Measurements from ENCODE around the gene KCNQ4.

Gene KCNQ4

DNA sequence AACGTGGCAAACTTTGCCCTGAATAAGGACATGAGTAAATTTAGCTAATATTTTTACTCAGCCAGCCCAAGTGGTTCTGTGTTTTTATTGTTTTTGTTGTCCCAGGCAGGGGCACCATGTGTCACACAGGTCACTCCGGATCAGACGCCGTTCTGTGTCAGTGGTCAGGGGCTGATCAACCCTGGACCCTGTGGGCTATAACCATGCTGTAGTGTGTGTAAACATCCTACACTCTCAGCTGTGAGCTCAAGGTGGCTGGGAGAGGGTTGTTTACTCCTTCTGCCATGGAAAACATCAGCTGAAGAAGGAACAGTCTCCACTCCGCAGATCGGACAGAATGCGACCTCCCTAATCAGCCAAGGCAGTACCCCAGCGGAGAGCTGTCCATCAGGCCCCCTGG is 26.5 kb upstream of the KCNQ4 start:
- Histone ChIP-seq H3K9me3 (ENCODE audit: insufficient read depth, low read depth, low read length) (no peaks in the 10 kb centered on the region), H3K4me3 (ENCODE audit: low read length) (no peak overlapping the region), H3K4me1 (ENCODE audit: insufficient read depth, low read length) (no peaks in the 10 kb centered on the region), H3K27me3 (ENCODE audit: insufficient read depth, low read length) (no peaks in the 10 kb centered on the region), H3K9ac (ENCODE audit: low read depth, low read length) (no peak overlapping the region), H3K36me3 (ENCODE audit: insufficient read depth, low read length) (peaks cover 97% of the 10 kb centered on the region), H3K27ac (ENCODE audit: low read depth, low read length) (no peak overlapping the region)
- WGBS = 95% methylated on average over 8 of the region's 8 CpGs

DNA sequence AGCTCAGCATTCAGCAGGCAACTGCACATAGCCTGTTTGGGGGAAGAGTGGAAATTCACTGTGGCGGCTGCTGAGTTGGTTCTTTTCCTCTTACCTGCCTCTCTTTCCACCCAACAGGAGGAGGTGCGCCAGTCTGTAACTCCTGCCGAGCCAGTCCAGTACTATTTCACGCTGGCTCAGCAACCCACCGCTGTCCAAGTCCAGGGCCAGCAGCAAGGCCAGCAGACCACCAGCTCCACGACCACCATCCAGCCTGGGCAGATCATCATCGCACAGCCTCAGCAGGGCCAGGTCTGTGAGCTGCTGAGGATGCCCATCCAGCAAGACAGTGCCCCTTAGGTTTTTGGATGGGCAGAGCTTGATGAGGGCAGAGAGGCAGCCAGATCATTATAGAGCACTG is 25.6 kb upstream of the KCNQ4 start:
- H3K27me3 ChIP-seq (ENCODE audit: insufficient read depth, low read length) = no peaks in the 10 kb centered on the region
- no peaks in the 10 kb centered on the region for H3K4me1 ChIP-seq (ENCODE audit: insufficient read depth, low read length)
- no peak overlapping the region for H3K27ac ChIP-seq (ENCODE audit: low read depth, low read length)
- no peak overlapping the region for H3K9ac ChIP-seq (ENCODE audit: low read depth, low read length)
- no peaks in the 10 kb centered on the region for H3K9me3 ChIP-seq (ENCODE audit: insufficient read depth, low read depth, low read length)
- 96% methylated on average over 7 of the region's 7 CpGs for WGBS
- no peak overlapping the region for H3K4me3 ChIP-seq (ENCODE audit: low read length)
- H3K36me3 ChIP-seq (ENCODE audit: insufficient read depth, low read length) = peaks cover 97% of the 10 kb centered on the region

DNA sequence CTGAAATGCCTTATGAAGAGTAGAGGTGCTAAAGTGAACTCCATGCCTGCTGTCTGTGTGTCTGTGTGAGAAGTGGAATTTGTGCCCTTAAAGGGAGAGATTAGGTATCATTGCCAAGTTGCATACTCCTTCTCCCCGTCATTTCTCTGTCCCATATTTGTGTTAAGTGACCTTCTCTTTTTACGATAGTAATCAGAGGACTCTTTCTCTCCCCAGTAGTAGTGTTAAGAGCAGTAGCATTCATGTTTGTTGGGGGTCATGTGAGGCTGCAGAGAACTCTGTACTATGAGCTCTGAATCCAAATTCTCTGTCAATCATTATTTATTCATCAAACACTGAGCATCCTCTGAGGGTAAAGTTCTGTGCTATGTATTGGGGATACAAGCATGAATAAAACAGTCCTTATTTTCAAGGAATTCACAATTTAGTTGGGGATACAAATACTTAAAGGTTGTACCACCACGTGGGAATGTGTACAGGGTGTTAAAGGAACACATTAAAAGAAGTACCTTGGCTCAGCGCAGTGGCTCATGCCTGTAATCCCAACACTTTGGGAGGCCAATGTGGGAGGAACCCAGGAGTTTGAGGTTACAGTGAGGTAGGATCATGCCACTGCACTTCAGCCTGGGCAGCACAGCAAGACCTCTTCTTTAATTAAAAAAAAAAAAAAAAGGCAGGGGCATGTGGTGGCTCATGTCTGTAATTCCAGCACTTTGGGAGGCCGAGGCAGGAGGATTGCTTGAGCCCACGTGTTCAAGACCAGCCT is 24.8 kb upstream of the KCNQ4 start:
- H3K4me1 ChIP-seq (ENCODE audit: insufficient read depth, low read length) = no peaks in the 10 kb centered on the region
- WGBS = 93% methylated on average over 5 of the region's 6 CpGs
- H3K27ac ChIP-seq (ENCODE audit: low read depth, low read length) = no peak overlapping the region
- no peaks in the 10 kb centered on the region for H3K27me3 ChIP-seq (ENCODE audit: insufficient read depth, low read length)
- H3K36me3 ChIP-seq (ENCODE audit: insufficient read depth, low read length) = peaks cover 97% of the 10 kb centered on the region
- no peaks in the 10 kb centered on the region for H3K9me3 ChIP-seq (ENCODE audit: insufficient read depth, low read depth, low read length)
- H3K4me3 ChIP-seq (ENCODE audit: low read length) = no peak overlapping the region
- no peak overlapping the region for H3K9ac ChIP-seq (ENCODE audit: low read depth, low read length)

GRCh38 chr1:40760984-40761383 is 22.6 kb upstream of the KCNQ4 start:
- Histone ChIP-seq H3K4me3 (ENCODE audit: low read length) (no peak overlapping the region), H3K36me3 (ENCODE audit: insufficient read depth, low read length) (peaks cover 97% of the 10 kb centered on the region)

GRCh38 chr1:40762144-40762923 is 21.3 kb upstream of the KCNQ4 start:
- 92% methylated on average over 7 of the region's 7 CpGs for WGBS
- no peak overlapping the region for H3K4me3 ChIP-seq (ENCODE audit: low read length)
- no peaks in the 10 kb centered on the region for H3K4me1 ChIP-seq (ENCODE audit: insufficient read depth, low read length)
- H3K36me3 ChIP-seq (ENCODE audit: insufficient read depth, low read length) = peaks cover 97% of the 10 kb centered on the region
- H3K9ac ChIP-seq (ENCODE audit: low read depth, low read length) = no peak overlapping the region
- H3K27me3 ChIP-seq (ENCODE audit: insufficient read depth, low read length) = no peaks in the 10 kb centered on the region
- no peak overlapping the region for H3K27ac ChIP-seq (ENCODE audit: low read depth, low read length)
- no peaks in the 10 kb centered on the region for H3K9me3 ChIP-seq (ENCODE audit: insufficient read depth, low read depth, low read length)

More at GRCh38 chr1:40760984-40761383, 22.6 kb upstream of the KCNQ4 start:
- 98% methylated on average over 4 of the region's 4 CpGs for WGBS
- Histone ChIP-seq H3K4me1 (ENCODE audit: insufficient read depth, low read length) (no peaks in the 10 kb centered on the region), H3K27ac (ENCODE audit: low read depth, low read length) (no peak overlapping the region), H3K27me3 (ENCODE audit: insufficient read depth, low read length) (no peaks in the 10 kb centered on the region), H3K9ac (ENCODE audit: low read depth, low read length) (no peak overlapping the region), H3K9me3 (ENCODE audit: insufficient read depth, low read depth, low read length) (no peaks in the 10 kb centered on the region)

DNA sequence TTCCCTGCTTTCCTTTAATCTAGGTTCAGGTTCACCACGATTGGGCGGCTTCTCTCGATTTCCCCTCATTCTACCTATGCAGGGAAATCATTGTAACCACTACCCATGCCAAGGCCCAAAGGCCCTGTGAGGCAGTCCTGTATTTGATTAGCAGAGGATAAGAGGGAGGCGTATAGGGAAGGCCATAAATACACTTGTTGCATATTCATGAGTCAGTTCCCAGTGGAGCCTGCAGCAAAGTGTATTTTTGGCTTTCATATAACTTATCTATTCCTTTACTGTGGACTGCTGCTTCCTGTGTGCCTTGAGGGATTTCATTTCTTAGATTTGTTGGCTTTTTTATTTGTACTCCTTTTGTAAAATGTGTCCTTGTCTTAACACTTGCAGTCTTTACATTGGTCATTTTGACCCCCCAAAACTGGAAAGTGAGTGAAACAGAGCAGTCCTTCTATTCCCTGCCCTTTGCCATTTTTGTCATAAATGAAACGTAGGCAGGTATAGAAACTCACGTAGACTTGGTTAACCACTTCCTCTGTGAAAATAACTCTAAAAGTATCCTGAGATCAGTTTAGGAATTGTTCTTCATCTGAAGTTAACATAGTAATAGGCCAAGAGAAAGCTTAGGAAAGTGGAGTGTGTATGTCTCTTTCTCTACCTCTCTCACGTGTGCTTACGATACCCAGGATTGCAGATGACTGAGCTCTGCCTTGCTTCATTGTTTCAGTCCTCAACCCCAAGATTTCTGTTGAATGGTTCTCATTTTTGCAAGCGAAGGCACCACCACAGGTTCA is 19.6 kb upstream of the KCNQ4 start:
- H3K4me1 ChIP-seq (ENCODE audit: insufficient read depth, low read length) = no peaks in the 10 kb centered on the region
- no peak overlapping the region for H3K9ac ChIP-seq (ENCODE audit: low read depth, low read length)
- peaks cover 95% of the 10 kb centered on the region for H3K36me3 ChIP-seq (ENCODE audit: insufficient read depth, low read length)
- H3K4me3 ChIP-seq (ENCODE audit: low read length) = no peak overlapping the region
- no peaks in the 10 kb centered on the region for H3K27me3 ChIP-seq (ENCODE audit: insufficient read depth, low read length)
- 92% methylated on average over 9 of the region's 9 CpGs for WGBS
- no peak overlapping the region for H3K27ac ChIP-seq (ENCODE audit: low read depth, low read length)
- no peaks in the 10 kb centered on the region for H3K9me3 ChIP-seq (ENCODE audit: insufficient read depth, low read depth, low read length)

DNA sequence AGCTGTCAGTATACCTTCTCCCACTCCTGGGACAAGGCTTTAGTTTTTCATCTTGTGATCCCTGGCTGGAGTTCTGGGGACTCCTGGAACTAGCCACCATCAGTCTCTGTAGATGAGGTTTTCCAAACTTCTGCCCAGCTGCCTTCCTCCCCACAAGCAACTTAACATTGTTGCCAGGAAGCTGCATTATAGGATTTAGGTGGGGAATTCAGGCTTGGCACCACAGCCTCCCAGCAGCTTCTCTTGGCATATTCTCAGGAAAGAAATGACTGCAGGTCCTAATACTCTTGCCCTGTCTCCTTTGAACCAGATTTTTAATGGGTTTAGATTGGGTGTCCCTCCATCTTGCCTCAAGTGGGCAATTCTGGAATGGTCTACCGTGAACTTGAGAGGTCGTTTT is 18.6 kb upstream of the KCNQ4 start:
- no peaks in the 10 kb centered on the region for H3K27me3 ChIP-seq (ENCODE audit: insufficient read depth, low read length)
- 62% methylated on average over 2 of the region's 2 CpGs for WGBS

DNA sequence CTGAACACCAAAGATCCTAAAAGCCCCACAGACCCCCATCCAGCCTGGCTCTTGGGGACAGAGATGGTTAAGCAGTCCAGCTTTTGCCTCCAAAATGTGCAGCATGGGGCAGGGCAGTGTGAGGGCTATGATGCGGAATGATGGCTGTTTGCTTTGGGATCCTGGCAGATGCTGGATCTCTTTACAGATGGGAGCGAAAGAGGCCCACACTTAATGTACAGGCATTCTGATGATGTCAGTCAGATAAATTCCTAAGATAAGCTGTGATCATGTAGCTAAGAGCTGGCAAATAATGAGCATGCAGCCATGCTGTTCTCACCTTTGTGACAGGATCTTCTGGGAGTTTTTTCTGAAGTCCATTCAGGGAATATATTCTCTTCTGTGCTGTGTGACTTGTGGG is 17.6 kb upstream of the KCNQ4 start:
- no peak overlapping the region for H3K4me3 ChIP-seq (ENCODE audit: low read length)
- peaks cover 96% of the 10 kb centered on the region for H3K36me3 ChIP-seq (ENCODE audit: insufficient read depth, low read length)
- no peak overlapping the region for H3K27ac ChIP-seq (ENCODE audit: low read depth, low read length)
- H3K9me3 ChIP-seq (ENCODE audit: insufficient read depth, low read depth, low read length) = no peaks in the 10 kb centered on the region
- 98% methylated on average over 2 of the region's 2 CpGs for WGBS
- no peaks in the 10 kb centered on the region for H3K4me1 ChIP-seq (ENCODE audit: insufficient read depth, low read length)
- H3K9ac ChIP-seq (ENCODE audit: low read depth, low read length) = no peak overlapping the region
- H3K27me3 ChIP-seq (ENCODE audit: insufficient read depth, low read length) = no peaks in the 10 kb centered on the region

More for the DNA sequence above, 18.6 kb upstream of the KCNQ4 start:
- Histone ChIP-seq H3K4me3 (ENCODE audit: low read length) (no peak overlapping the region), H3K4me1 (ENCODE audit: insufficient read depth, low read length) (no peaks in the 10 kb centered on the region), H3K9me3 (ENCODE audit: insufficient read depth, low read depth, low read length) (no peaks in the 10 kb centered on the region), H3K9ac (ENCODE audit: low read depth, low read length) (no peak overlapping the region), H3K27ac (ENCODE audit: low read depth, low read length) (no peak overlapping the region), H3K36me3 (ENCODE audit: insufficient read depth, low read length) (peaks cover 95% of the 10 kb centered on the region)

- Histone ChIP-seq H3K36me3 (ENCODE audit: insufficient read depth, low read length) (peaks cover 96% of the 10 kb centered on the region), H3K27me3 (ENCODE audit: insufficient read depth, low read length) (no peaks in the 10 kb centered on the region), H3K4me1 (ENCODE audit: insufficient read depth, low read length) (no peaks in the 10 kb centered on the region), H3K9me3 (ENCODE audit: insufficient read depth, low read depth, low read length) (no peaks in the 10 kb centered on the region), H3K9ac (ENCODE audit: low read depth, low read length) (no peak overlapping the region), H3K4me3 (ENCODE audit: low read length) (no peak overlapping the region), H3K27ac (ENCODE audit: low read depth, low read length) (no peak overlapping the region)
- WGBS = 94% methylated on average over 4 of the region's 4 CpGs
Observed at GRCh38 chr1:40766560-40766959, 17.0 kb upstream of the KCNQ4 start.

- WGBS = 94% methylated on average over 7 of the region's 7 CpGs
- H3K27ac ChIP-seq (ENCODE audit: low read depth, low read length) = no peak overlapping the region
- H3K9me3 ChIP-seq (ENCODE audit: insufficient read depth, low read depth, low read length) = no peaks in the 10 kb centered on the region
Observed at GRCh38 chr1:40768146-40768990, 15.2 kb upstream of the KCNQ4 start.

More at GRCh38 chr1:40768146-40768990, 15.2 kb upstream of the KCNQ4 start:
- H3K4me1 ChIP-seq (ENCODE audit: insufficient read depth, low read length) = peaks cover 3% of the 10 kb centered on the region; the same call in 1 of the 2 replicates
- H3K27me3 ChIP-seq (ENCODE audit: insufficient read depth, low read length) = no peaks in the 10 kb centered on the region
- H3K9ac ChIP-seq (ENCODE audit: low read depth, low read length) = no peak overlapping the region
- H3K36me3 ChIP-seq (ENCODE audit: insufficient read depth, low read length) = peaks cover 81% of the 10 kb centered on the region
- no peak overlapping the region for H3K4me3 ChIP-seq (ENCODE audit: low read length)

Data from HUES64 (cell line).